BJ (cell line): ENCODE data around the gene NUDCD2. TPM values are rescaled to one million over a fixed set of nuclear protein-coding genes. Genes with fewer than 3 reads are reported as not detected.
"Not testable (repeated sequence)": the region's sequence is repeated elsewhere in the genome, so short reads cannot be mapped to it uniquely, and the experiment has no call there.

Source experiments
- CTCF ChIA-PET: fragments of 350-600 bp; formaldehyde crosslinking; extraction: SDS; loops from one replicate; lab custom pipeline; 2021; ENCODE audit warnings: antibody characterized with exemption, inconsistent platforms; lab: Yijun Ruan, JAX
- POLR2A ChIA-PET: fragments of 300-600 bp; sonication (Branson Sonifier 250); formaldehyde crosslinking; extraction: SDS; loops from one replicate; lab custom pipeline; 2021; ENCODE audit warnings: antibody characterized with exemption; lab: Charles Lee
- DNase-seq: peaks from one replicate; pipeline ENCODE4 v3.0.0-alpha.2; 2011; ENCODE audit warnings: low read depth
- H3K27me3 ChIP-seq: 2 replicates; pipeline ENCODE4 v1.6.0; 2011; ENCODE audit warnings: low read length; ENCODE audit not compliant: control insufficient read depth, insufficient read depth
- H3K36me3 ChIP-seq: 2 replicates; pipeline ENCODE4 v1.5.1; 2011; ENCODE audit warnings: low read length; ENCODE audit not compliant: control insufficient read depth, insufficient read depth
- H3K4me3 ChIP-seq: 2 replicates; pipeline ENCODE4 v1.5.1; 2011; ENCODE audit warnings: low read depth, mild to moderate bottlenecking, control low read depth, low read length
- polyA plus RNA-seq: library from polyadenylated mRNA; depleted of rRNA; stranded (reverse); fragments of >200 nt; gene quantifications from 2 replicates; pipeline ENCODE4 v1.2.3, GENCODE V29; 2011
- TF ChIP-seq, protein P1 (sequence below): IDR thresholded peaks from 2 replicates; pipeline ENCODE4 v1.5.1; 2011; ENCODE audit warnings: low read depth, mild to moderate bottlenecking, control low read depth, inconsistent platforms, low read length, moderate library complexity; ENCODE audit not compliant: insufficient read depth

Gene NUDCD2
- polyA plus RNA-seq, 1 experiment: 2.5 TPM

DNA sequence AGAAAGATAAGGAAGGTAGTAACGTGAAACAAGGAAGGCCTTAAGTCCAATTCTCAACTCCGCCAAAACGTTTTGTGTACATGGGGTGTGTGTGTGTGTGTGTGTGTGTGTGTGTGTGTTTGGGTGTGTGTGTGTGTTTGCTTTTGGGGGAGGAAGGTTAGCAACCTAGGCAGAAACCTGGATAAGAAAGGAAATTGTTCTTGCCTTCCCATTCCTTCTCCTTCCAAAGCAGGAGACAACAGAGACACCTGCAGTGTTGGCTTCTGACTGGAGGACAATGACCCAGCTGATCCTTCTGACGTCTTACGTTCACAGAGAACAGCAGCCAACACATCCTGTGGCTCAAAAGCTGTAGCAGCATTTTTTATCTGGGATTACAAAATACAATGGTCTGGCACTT lies 26.6 kb downstream of the NUDCD2 start:
- ChIA-PET CTCF (interaction anchor here (1.1 kb wide), 1 partner anchor 25 kb away, joined by 3 read pairs; no protein-coding TSS in a partner anchor), POLR2A (no interaction called here)
- TF ChIP-seq, protein P1, sequence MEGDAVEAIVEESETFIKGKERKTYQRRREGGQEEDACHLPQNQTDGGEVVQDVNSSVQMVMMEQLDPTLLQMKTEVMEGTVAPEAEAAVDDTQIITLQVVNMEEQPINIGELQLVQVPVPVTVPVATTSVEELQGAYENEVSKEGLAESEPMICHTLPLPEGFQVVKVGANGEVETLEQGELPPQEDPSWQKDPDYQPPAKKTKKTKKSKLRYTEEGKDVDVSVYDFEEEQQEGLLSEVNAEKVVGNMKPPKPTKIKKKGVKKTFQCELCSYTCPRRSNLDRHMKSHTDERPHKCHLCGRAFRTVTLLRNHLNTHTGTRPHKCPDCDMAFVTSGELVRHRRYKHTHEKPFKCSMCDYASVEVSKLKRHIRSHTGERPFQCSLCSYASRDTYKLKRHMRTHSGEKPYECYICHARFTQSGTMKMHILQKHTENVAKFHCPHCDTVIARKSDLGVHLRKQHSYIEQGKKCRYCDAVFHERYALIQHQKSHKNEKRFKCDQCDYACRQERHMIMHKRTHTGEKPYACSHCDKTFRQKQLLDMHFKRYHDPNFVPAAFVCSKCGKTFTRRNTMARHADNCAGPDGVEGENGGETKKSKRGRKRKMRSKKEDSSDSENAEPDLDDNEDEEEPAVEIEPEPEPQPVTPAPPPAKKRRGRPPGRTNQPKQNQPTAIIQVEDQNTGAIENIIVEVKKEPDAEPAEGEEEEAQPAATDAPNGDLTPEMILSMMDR: no peak
- no peak overlapping the region for H3K4me3 ChIP-seq
- H3K36me3 ChIP-seq: no peaks in the 10 kb centered on the region
- DNase-seq: no peak
- H3K27me3 ChIP-seq: no peaks in the 10 kb centered on the region; the same call in 1 of the 2 replicates

DNA sequence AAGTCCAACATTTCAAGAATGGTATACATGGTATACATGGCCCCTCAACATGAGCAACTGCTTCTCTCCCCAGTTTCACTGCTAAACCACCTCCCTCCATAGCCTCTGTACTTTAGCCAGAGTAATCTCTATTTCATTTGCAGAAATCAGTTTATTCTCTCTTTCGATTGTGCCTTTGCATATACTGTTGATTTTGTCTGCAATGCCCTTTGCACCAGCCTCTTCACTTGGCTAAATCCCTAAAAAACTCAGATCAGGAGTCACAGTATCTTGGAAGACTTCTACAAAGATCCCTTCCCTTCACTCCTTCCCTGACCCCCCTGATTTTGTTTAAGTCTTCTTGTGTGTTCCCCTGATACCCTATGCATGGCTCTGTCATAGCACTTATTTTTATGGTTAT lies 27.4 kb downstream of the NUDCD2 start:
- ChIA-PET CTCF (no interaction called here), POLR2A (no interaction called here)
- TF ChIP-seq, protein P1: no peak
- Histone ChIP-seq H3K4me3 (no peak overlapping the region), H3K36me3 (no peaks in the 10 kb centered on the region), H3K27me3 (no peaks in the 10 kb centered on the region; the same call in 1 of the 2 replicates)
- DNase-seq: no peak

DNA sequence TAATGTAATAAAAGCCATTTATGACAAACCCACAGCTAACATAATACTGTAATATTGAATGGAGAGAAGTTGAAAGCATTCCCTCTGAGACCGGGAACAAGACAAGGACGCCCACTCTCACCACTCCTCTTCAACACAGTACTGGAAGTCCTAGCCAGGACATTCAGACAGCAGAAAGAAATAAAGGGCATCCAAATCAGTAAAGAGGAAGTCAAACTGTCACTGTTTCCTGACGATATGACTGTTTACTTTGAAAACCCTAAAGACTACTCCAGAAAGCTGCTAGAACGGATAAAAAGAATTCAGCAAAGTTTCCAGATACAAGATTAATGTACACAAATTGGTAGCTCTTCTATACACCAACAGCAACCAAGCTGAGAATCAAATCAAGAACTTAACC lies 33.8 kb downstream of the NUDCD2 start:
- CTCF ChIA-PET, H3K27me3 ChIP-seq, H3K4me3 ChIP-seq, H3K36me3 ChIP-seq, POLR2A ChIA-PET, DNase-seq: not testable (repeated sequence)

DNA sequence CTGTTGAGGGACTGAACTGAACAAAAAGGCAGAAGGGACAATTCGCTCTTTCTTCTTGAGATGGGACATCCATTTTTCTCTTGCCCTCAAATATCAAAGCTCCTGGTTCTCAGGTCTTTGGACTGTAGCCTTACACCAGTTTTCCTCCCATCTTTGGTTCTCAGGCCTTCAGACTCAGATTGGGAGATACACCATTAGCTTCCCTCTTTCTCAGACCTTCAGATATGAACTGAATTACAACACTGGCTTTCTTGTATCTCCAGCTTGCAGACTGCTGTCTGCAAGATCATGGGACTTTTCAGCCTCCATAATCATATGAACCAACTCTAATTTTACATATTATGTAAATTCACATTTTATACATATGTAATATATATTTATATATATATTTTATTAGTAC lies 35.1 kb downstream of the NUDCD2 start:
- POLR2A ChIA-PET: no interaction called here
- no peaks in the 10 kb centered on the region for H3K36me3 ChIP-seq

DNA sequence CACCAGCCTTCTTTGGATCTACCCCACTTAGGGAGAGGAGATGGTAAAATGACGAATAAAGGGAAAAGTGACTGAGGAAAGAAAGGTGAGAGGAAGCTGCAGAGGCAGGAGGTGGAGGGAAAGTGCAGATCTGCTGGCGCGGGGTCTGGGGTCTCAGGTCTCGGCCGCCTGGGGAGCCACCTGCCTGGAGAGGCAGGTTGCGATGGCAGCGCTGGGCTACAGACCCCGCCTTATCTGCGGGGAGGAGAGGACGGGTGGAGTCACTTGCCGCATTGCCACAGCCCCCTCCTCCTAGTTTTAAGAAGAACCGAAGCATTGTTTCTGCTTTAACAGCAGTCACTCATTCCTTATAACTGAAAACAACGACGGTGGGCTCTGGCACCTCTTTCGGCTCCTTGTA lies 44.2 kb downstream of the NUDCD2 start:
- POLR2A ChIA-PET: not testable (repeated sequence)

More for the DNA sequence above, 35.1 kb downstream of the NUDCD2 start:
- Histone ChIP-seq H3K27me3 (no peaks in the 10 kb centered on the region), H3K4me3 (no peak overlapping the region)
- CTCF ChIA-PET: interaction anchor here (1.2 kb wide), 1 partner anchor 16 kb away, joined by 7 read pairs; no protein-coding TSS in a partner anchor
- no peak for DNase-seq
- TF ChIP-seq, protein P1: no peak

DNA sequence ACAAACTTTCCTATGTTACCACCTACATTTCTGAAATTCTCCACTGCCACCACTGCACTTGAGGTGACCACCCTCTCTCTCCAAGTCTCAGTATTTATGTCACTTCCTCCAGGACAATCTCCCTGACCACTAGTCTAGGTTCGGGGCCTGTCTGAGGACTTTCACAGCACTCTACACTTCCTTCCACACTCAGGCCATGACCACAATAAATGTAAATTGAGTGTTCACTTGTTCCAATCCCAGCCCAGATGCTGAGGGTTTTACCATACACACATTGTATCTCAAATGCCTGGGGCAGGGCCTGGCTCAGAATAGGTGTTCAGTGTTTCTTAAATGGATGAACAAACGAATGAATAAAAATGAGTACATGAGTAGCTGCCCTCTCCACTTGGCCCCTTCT lies 49.4 kb downstream of the NUDCD2 start:
- Histone ChIP-seq H3K36me3 (no peaks in the 10 kb centered on the region), H3K4me3 (no peak overlapping the region), H3K27me3 (peaks cover 3% of the 10 kb centered on the region; the same call in 1 of the 2 replicates)
- no peak for DNase-seq
- ChIA-PET POLR2A (no interaction called here), CTCF (interaction anchor here (1.1 to 1.2 kb wide), 2 partner anchors 21 to 204 kb away, joined by 3 read pairs; no protein-coding TSS in a partner anchor)
- TF ChIP-seq, protein P1: no peak

More for the DNA sequence above, 44.2 kb downstream of the NUDCD2 start:
- H3K4me3 ChIP-seq, H3K27me3 ChIP-seq, H3K36me3 ChIP-seq, DNase-seq: not testable (repeated sequence)
- CTCF ChIA-PET: interaction anchor here (0.8 kb wide), 1 partner anchor 8 kb away, joined by 3 read pairs; no protein-coding TSS in a partner anchor
